Trophoblast cell (in vitro differentiated cells and primary cell): ENCODE data around the gene TEX29.

ENCODE experiments used
- DNase-seq, 2 donors: peaks; one replicate each; pipeline ENCODE4 v3.0.0-alpha.2; 2016
- H2AFZ ChIP-seq: 2 replicates; pipeline ENCODE4 v1.6.1; 2013; ENCODE audit warnings: low read length, moderate library complexity, mild to moderate bottlenecking; ENCODE audit not compliant: insufficient read depth, poor library complexity
- H2AK5ac ChIP-seq: 2 replicates; pipeline ENCODE4 v1.6.1; 2013; ENCODE audit warnings: mild to moderate bottlenecking, low read length
- H2BK120ac ChIP-seq: 2 replicates; pipeline ENCODE4 v1.6.1; 2013; ENCODE audit warnings: low read length, mild to moderate bottlenecking, moderate library complexity; ENCODE audit not compliant: insufficient read depth, poor library complexity
- H2BK12ac ChIP-seq: 2 replicates; pipeline ENCODE4 v1.6.1; 2013; ENCODE audit warnings: mild to moderate bottlenecking, low read length, moderate library complexity
- H2BK5ac ChIP-seq: 2 replicates; pipeline ENCODE4 v1.6.1; 2013; ENCODE audit warnings: low read length, low read depth, moderate library complexity, mild to moderate bottlenecking; ENCODE audit not compliant: poor library complexity
- H3K14ac ChIP-seq: 2 replicates; pipeline ENCODE4 v1.6.1; 2013; ENCODE audit warnings: mild to moderate bottlenecking, low read length
- H3K18ac ChIP-seq: 2 replicates; pipeline ENCODE4 v1.6.1; 2013; ENCODE audit warnings: mild to moderate bottlenecking, low read length
- H3K23ac ChIP-seq: 2 replicates; pipeline ENCODE4 v1.6.1; 2013; ENCODE audit warnings: low read length
- H3K27ac ChIP-seq: 2 replicates; pipeline ENCODE4 v1.5.1; 2013; ENCODE audit warnings: low read depth, mild to moderate bottlenecking, inconsistent platforms, low read length, moderate library complexity
- H3K27me3 ChIP-seq: 2 replicates; pipeline ENCODE4 v1.6.1; 2013; ENCODE audit warnings: inconsistent platforms, mild to moderate bottlenecking, low read length, moderate library complexity; ENCODE audit not compliant: insufficient read depth
- H3K36me3 ChIP-seq, 2 experiments: 1 replicate in 1 of 2; 2 replicates in 1 of 2; pipeline ENCODE4 v1.6.1; 2013; ENCODE audit warnings: low read length in 2 of 2, mild to moderate bottlenecking in 2 of 2, moderate library complexity in 1 of 2; ENCODE audit not compliant: insufficient read depth in 2 of 2, control insufficient read depth in 1 of 2
- H3K4ac ChIP-seq: 2 replicates; pipeline ENCODE4 v1.6.1; 2013; ENCODE audit warnings: low read depth, mild to moderate bottlenecking, low read length, moderate library complexity
- H3K4me1 ChIP-seq, 2 experiments: 1 replicate in 1 of 2; 2 replicates in 1 of 2; pipeline ENCODE4 v1.6.1; 2013; ENCODE audit warnings: low read length in 2 of 2, mild to moderate bottlenecking in 2 of 2, moderate library complexity in 1 of 2; ENCODE audit not compliant: insufficient read depth in 2 of 2, control insufficient read depth in 1 of 2
- H3K4me2 ChIP-seq: 2 replicates; pipeline ENCODE4 v1.6.1; 2013; ENCODE audit warnings: inconsistent platforms, mild to moderate bottlenecking, low read length, moderate library complexity
- H3K4me3 ChIP-seq: 2 replicates; pipeline ENCODE4 v1.5.1; 2013; ENCODE audit warnings: mild to moderate bottlenecking, low read depth, low read length, inconsistent platforms
- H3K79me1 ChIP-seq: one replicate; pipeline ENCODE4 v1.6.1; 2013; ENCODE audit warnings: low read length
- H3K79me2 ChIP-seq: 2 replicates; pipeline ENCODE4 v1.6.1; 2013; ENCODE audit warnings: low read length, mild to moderate bottlenecking; ENCODE audit not compliant: control insufficient read depth, insufficient read depth, poor library complexity
- H3K9ac ChIP-seq: 2 replicates; pipeline ENCODE4 v1.6.1; 2013; ENCODE audit warnings: mild to moderate bottlenecking, low read length
- H3K9me3 ChIP-seq: 2 replicates; pipeline ENCODE4 v1.6.1; 2013; ENCODE audit warnings: low read depth, mild to moderate bottlenecking, control low read depth, inconsistent platforms, low read length; ENCODE audit not compliant: insufficient read depth
- H4K12ac ChIP-seq: 2 replicates; pipeline ENCODE4 v1.6.1; 2013; ENCODE audit warnings: low read depth, mild to moderate bottlenecking, low read length, moderate library complexity
- H4K8ac ChIP-seq: 2 replicates; pipeline ENCODE4 v1.6.1; 2013; ENCODE audit warnings: low read depth, mild to moderate bottlenecking, low read length, moderate library complexity
- H4K91ac ChIP-seq: one replicate; pipeline ENCODE4 v1.6.1; 2013; ENCODE audit warnings: low read depth, mild to moderate bottlenecking, low read length, moderate library complexity
- WGBS: extraction: QIAGEN DNeasy Blood & Tissue Kit; methylation state at CpG from one replicate; pipeline ENCODE4 v1.1.7; 2013; ENCODE audit warnings: missing lambda C conversion rate; ENCODE audit not compliant: insufficient read length, insufficient coverage; ENCODE audit errors: extremely low coverage; 5-methylcytosine and 5-hydroxymethylcytosine counted together

The TEX29 gene

GRCh38 chr13:111298214-111298975, 22.0 kb upstream of the TEX29 start:
- Histone ChIP-seq H3K4me3 (no peak overlapping the region), H2BK12ac (no peak overlapping the region), H4K8ac (no peak overlapping the region), H3K4me1 (no peaks in the 10 kb centered on the region), H3K79me2 (no peaks in the 10 kb centered on the region), H3K9ac (no peak overlapping the region), H3K36me3 (peaks cover 22 to 33% of the 10 kb centered on the region in 2 experiments), H3K4me2 (no peak overlapping the region), H3K9me3 (no peaks in the 10 kb centered on the region), H2BK120ac (no peak overlapping the region), H2AFZ (no peak overlapping the region), H3K4ac (no peak overlapping the region), H2BK5ac (no peak overlapping the region), H3K27ac (no peak overlapping the region), H4K12ac (no peak overlapping the region), H4K91ac (no peak overlapping the region), H3K18ac (no peak overlapping the region), H3K27me3 (no peaks in the 10 kb centered on the region), H3K79me1 (no peaks in the 10 kb centered on the region), H3K14ac (no peak overlapping the region), H2AK5ac (no peak overlapping the region), H3K23ac (no peak overlapping the region)
- no peak for DNase-seq
- no CpG with 5 or more reads among the region's 13 CpGs for WGBS

- Histone ChIP-seq H4K12ac (no peak overlapping the region), H3K4me2 (no peak overlapping the region), H3K4me1 (no peaks in the 10 kb centered on the region), H2AK5ac (no peak overlapping the region), H3K18ac (no peak overlapping the region), H3K9me3 (peaks cover 2% of the 10 kb centered on the region), H3K36me3 (peaks cover 38 to 48% of the 10 kb centered on the region in 2 experiments), H2BK120ac (no peak overlapping the region), H3K23ac (no peak overlapping the region), H3K79me2 (no peaks in the 10 kb centered on the region), H3K14ac (no peak overlapping the region), H3K27me3 (no peaks in the 10 kb centered on the region), H2BK5ac (no peak overlapping the region), H3K9ac (peak overlapping the region; percentile 13), H4K8ac (no peak overlapping the region), H4K91ac (no peak overlapping the region), H3K79me1 (no peaks in the 10 kb centered on the region), H3K4ac (no peak overlapping the region), H2BK12ac (no peak overlapping the region), H3K4me3 (no peak overlapping the region), H2AFZ (no peak overlapping the region), H3K27ac (no peak overlapping the region)
- WGBS = no CpG with 5 or more reads among the region's 22 CpGs
- no peak for DNase-seq
Measured at GRCh38 chr13:111302045-111302726, 18.3 kb upstream of the TEX29 start.

- Histone ChIP-seq H3K4me3 (no peak overlapping the region), H3K4ac (no peak overlapping the region), H4K91ac (no peak overlapping the region), H3K79me2 (no peaks in the 10 kb centered on the region), H3K14ac (no peak overlapping the region), H2AFZ (no peak overlapping the region), H3K4me2 (no peak overlapping the region), H4K12ac (no peak overlapping the region), H3K27me3 (no peaks in the 10 kb centered on the region), H4K8ac (no peak overlapping the region), H3K9ac (no peak overlapping the region), H3K9me3 (peaks cover 2% of the 10 kb centered on the region), H3K18ac (no peak overlapping the region), H3K79me1 (no peaks in the 10 kb centered on the region), H2BK120ac (no peak overlapping the region), H3K27ac (no peak overlapping the region), H3K23ac (no peak overlapping the region), H3K36me3 (peaks cover 45 to 54% of the 10 kb centered on the region in 2 experiments), H3K4me1 (no peaks in the 10 kb centered on the region), H2BK12ac (no peak overlapping the region), H2AK5ac (no peak overlapping the region), H2BK5ac (no peak overlapping the region)
- no peak for DNase-seq
- no CpG with 5 or more reads among the region's 11 CpGs for WGBS
Measured at GRCh38 chr13:111303559-111303958, 16.9 kb upstream of the TEX29 start.

- no peak overlapping the region for H4K8ac ChIP-seq
Measured at GRCh38 chr13:111304041-111304544, 16.3 kb upstream of the TEX29 start.

More at GRCh38 chr13:111304041-111304544, 16.3 kb upstream of the TEX29 start:
- Histone ChIP-seq H3K27me3 (no peaks in the 10 kb centered on the region), H2AFZ (no peak overlapping the region), H3K4me1 (no peaks in the 10 kb centered on the region), H2AK5ac (no peak overlapping the region), H3K4me2 (no peak overlapping the region), H3K79me1 (no peaks in the 10 kb centered on the region), H2BK12ac (no peak overlapping the region), H4K12ac (no peak overlapping the region), H3K36me3 (peaks cover 45 to 54% of the 10 kb centered on the region in 2 experiments), H3K27ac (no peak overlapping the region), H2BK120ac (no peak overlapping the region), H3K14ac (no peak overlapping the region), H3K9me3 (peaks cover 2% of the 10 kb centered on the region), H3K4ac (no peak overlapping the region), H3K18ac (no peak overlapping the region), H4K91ac (no peak overlapping the region), H2BK5ac (no peak overlapping the region), H3K23ac (no peak overlapping the region), H3K79me2 (no peaks in the 10 kb centered on the region), H3K9ac (no peak overlapping the region), H3K4me3 (no peak overlapping the region)
- WGBS = no CpG with 5 or more reads among the region's 15 CpGs
- DNase-seq = no peak
